Uterus (tissue), 4 donors: ENCODE data around the gene TSGA10. TPM values are rescaled to one million over a fixed set of nuclear protein-coding genes. Genes with fewer than 3 reads are reported as not detected.

Experiments used
- DNase-seq, 2 donors: peaks; one replicate each; pipeline ENCODE4 v3.0.0-alpha.2; 2019 to 2020
- H3K27ac ChIP-seq, 2 donors: fragments of 200-600 bp; sonication (generic); 1 replicate in 1 of 2; 2 replicates in 1 of 2; pipeline ENCODE4 v1.5.1; 2016 to 2018
- H3K27me3 ChIP-seq, 2 donors: fragments of 200-600 bp; sonication (generic); one replicate each; pipeline ENCODE4 v1.5.1; 2018 to 2019; ENCODE audit warnings: control low read depth in 1 of 2
- H3K36me3 ChIP-seq, 2 donors: fragments of 200-600 bp; sonication (generic); one replicate each; pipeline ENCODE4 v1.5.1; 2019; ENCODE audit warnings: control low read depth in 1 of 2
- H3K4me1 ChIP-seq, 2 donors: fragments of 200-600 bp; sonication (generic); one replicate each; pipeline ENCODE4 v1.5.1; 2018 to 2019; ENCODE audit warnings: control low read depth in 1 of 2
- H3K4me3 ChIP-seq, 2 donors: fragments of 200-600 bp; sonication (generic); 1 replicate in 1 of 2; 2 replicates in 1 of 2; pipeline ENCODE4 v1.5.1; 2018 to 2019; ENCODE audit warnings: mild to moderate bottlenecking in 1 of 2
- H3K9me3 ChIP-seq, 2 donors: fragments of 200-600 bp; sonication (generic); one replicate each; pipeline ENCODE4 v1.5.1; 2019; ENCODE audit warnings: control low read depth in 1 of 2
- CTCF ChIP-seq, 4 experiments: fragments of 200-600 bp in 2 of 4; fragments of 450-650 bp in 2 of 4; sonication (generic) in 2 of 4; IDR thresholded peaks; one replicate each; pipeline ENCODE4 v1.5.1; 2016 to 2019; ENCODE audit warnings: antibody characterized with exemption in 4 of 4, mild to moderate bottlenecking in 2 of 4, moderate library complexity in 1 of 4
- POLR2A ChIP-seq, 2 donors: fragments of 450-650 bp; IDR thresholded peaks; one replicate each; pipeline ENCODE4 v1.6.1; 2016; ENCODE audit warnings: antibody characterized with exemption in 2 of 2, mild to moderate bottlenecking in 1 of 2, moderate library complexity in 1 of 2
- intact Hi-C: fragments of 100-400 bp; cut with DNase I; formaldehyde crosslinking; loops from one replicate; pipeline ENCODE4 v1.15.1; 2023; ENCODE audit warnings: low total_unique reads
- total RNA-seq, 4 donors: library from RNA; depleted of rRNA in 3 of 4; stranded (reverse); fragments of >200 nt in 3 of 4; gene quantifications; one replicate each; pipeline versions ENCODE4 v1.1.0 to v1.2.4, GENCODE V29; 2014 to 2023
- donor health status: DM: yes; HTN: yes; CAD: no.

TSGA10 gene
- total RNA-seq, 4 donors from 2014 or later = 5.9 to 22.5 (median 16.2) TPM

GRCh38 chr2:99035920-99036319, 118.8 kb downstream of the TSGA10 start:
- no peak for TF ChIP-seq POLR2A (IDR thresholded peaks at IDR 0.05)
- H3K9me3 ChIP-seq = no peaks in the 10 kb centered on the region

GRCh38 chr2:99032786-99033185, 122.0 kb downstream of the TSGA10 start:
- Histone ChIP-seq H3K27ac (no peak overlapping the region), H3K36me3 (no peaks in the 10 kb centered on the region), H3K27me3 (no peaks in the 10 kb centered on the region), H3K9me3 (no peaks in the 10 kb centered on the region), H3K4me3 (no peak overlapping the region), H3K4me1 (no peaks in the 10 kb centered on the region)
- intact Hi-C loops = no loop called here
- DNase-seq = no peak
- TF ChIP-seq POLR2A (IDR thresholded peaks at IDR 0.05) (no peak), CTCF (IDR thresholded peaks at IDR 0.05) (no peak)

More at GRCh38 chr2:99035920-99036319, 118.8 kb downstream of the TSGA10 start:
- Histone ChIP-seq H3K36me3 (no peaks in the 10 kb centered on the region), H3K4me3 (no peak overlapping the region), H3K4me1 (no peaks in the 10 kb centered on the region), H3K27me3 (no peaks in the 10 kb centered on the region), H3K27ac (no peak overlapping the region)
- no peak for DNase-seq
- intact Hi-C loops = no loop called here

GRCh38 chr2:99032001-99032400, 122.7 kb downstream of the TSGA10 start:
- H3K9me3 ChIP-seq = no peaks in the 10 kb centered on the region
- no peak for TF ChIP-seq CTCF (IDR thresholded peaks at IDR 0.05)
- no peak for TF ChIP-seq POLR2A (IDR thresholded peaks at IDR 0.05)
- H3K4me3 ChIP-seq = no peak overlapping the region
- no peaks in the 10 kb centered on the region for H3K36me3 ChIP-seq
- no peaks in the 10 kb centered on the region for H3K4me1 ChIP-seq
- no peak overlapping the region for H3K27ac ChIP-seq
- intact Hi-C loops = no loop called here
- DNase-seq = no peak
- H3K27me3 ChIP-seq = no peaks in the 10 kb centered on the region

GRCh38 chr2:99031481-99031880, 123.3 kb downstream of the TSGA10 start:
- H3K9me3 ChIP-seq = no peaks in the 10 kb centered on the region
- intact Hi-C loops = no loop called here
- no peak overlapping the region for H3K4me3 ChIP-seq
- no peaks in the 10 kb centered on the region for H3K27me3 ChIP-seq
- no peak for TF ChIP-seq CTCF (IDR thresholded peaks at IDR 0.05)
- no peak for TF ChIP-seq POLR2A (IDR thresholded peaks at IDR 0.05)
- H3K36me3 ChIP-seq = no peaks in the 10 kb centered on the region
- no peaks in the 10 kb centered on the region for H3K4me1 ChIP-seq
- no peak for DNase-seq
- no peak overlapping the region for H3K27ac ChIP-seq

GRCh38 chr2:99028558-99028957, 126.2 kb downstream of the TSGA10 start:
- Histone ChIP-seq H3K4me1 (no peaks in the 10 kb centered on the region), H3K27me3 (no peaks in the 10 kb centered on the region), H3K9me3 (no peaks in the 10 kb centered on the region), H3K27ac (no peak overlapping the region), H3K4me3 (no peak overlapping the region), H3K36me3 (no peaks in the 10 kb centered on the region)
- DNase-seq = no peak
- intact Hi-C loops = no loop called here
- no peak for TF ChIP-seq POLR2A (IDR thresholded peaks at IDR 0.05)
- no peak for TF ChIP-seq CTCF (IDR thresholded peaks at IDR 0.05)

- no peak for TF ChIP-seq POLR2A (IDR thresholded peaks at IDR 0.05)
- TF ChIP-seq CTCF (IDR thresholded peaks at IDR 0.05) = no peak
- Histone ChIP-seq H3K4me3 (no peak overlapping the region), H3K9me3 (no peaks in the 10 kb centered on the region), H3K27me3 (no peaks in the 10 kb centered on the region), H3K4me1 (no peaks in the 10 kb centered on the region), H3K27ac (no peak overlapping the region), H3K36me3 (no peaks in the 10 kb centered on the region)
- no peak for DNase-seq
- intact Hi-C loops = no loop called here
Measured at GRCh38 chr2:99027856-99028255, 126.9 kb downstream of the TSGA10 start.
